Measurements from ENCODE around the gene IGFBP2. TPM values are rescaled to one million over a fixed set of nuclear protein-coding genes. Genes with fewer than 3 reads are reported as not detected.

The IGFBP2 gene
- total and polyA plus RNA-seq, 2 of the 13 experiments (the other 11 are each of a cell fraction or from before 2014, with no cell fraction given), result 2.0 to 5.8 TPM

DNA sequence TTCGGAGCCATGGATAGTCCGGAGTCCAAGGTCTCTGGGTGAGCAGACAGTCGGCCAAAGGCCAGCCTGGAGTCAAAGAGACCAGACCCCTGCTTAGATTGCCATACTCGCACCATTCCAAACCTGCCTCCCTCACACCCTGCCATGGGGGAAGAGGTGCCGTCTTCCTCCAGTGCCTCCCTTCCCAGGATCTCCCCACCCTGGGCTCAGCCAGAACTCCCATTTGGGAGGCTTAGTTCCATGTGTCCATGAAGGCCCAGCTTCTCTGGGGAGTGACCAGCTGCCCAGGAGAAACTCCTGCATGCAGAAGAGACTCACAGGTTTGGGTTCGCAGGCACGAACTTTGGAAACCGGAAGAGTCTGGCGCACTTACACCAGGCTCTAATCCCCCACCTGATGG lies 40.4 kb downstream of the IGFBP2 start (continued):
- TF ChIP-seq, protein P1, sequence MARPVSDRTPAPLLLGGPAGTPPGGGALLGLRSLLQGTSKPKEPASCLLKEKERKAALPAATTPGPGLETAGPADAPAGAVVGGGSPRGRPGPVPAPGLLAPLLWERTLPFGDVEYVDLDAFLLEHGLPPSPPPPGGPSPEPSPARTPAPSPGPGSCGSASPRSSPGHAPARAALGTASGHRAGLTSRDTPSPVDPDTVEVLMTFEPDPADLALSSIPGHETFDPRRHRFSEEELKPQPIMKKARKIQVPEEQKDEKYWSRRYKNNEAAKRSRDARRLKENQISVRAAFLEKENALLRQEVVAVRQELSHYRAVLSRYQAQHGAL (CRISPR knock-in tag; IDR thresholded peaks at IDR 0.05; ENCODE audit: not compliant biosample characterization), result no peak
- TF ChIP-seq, protein P2, sequence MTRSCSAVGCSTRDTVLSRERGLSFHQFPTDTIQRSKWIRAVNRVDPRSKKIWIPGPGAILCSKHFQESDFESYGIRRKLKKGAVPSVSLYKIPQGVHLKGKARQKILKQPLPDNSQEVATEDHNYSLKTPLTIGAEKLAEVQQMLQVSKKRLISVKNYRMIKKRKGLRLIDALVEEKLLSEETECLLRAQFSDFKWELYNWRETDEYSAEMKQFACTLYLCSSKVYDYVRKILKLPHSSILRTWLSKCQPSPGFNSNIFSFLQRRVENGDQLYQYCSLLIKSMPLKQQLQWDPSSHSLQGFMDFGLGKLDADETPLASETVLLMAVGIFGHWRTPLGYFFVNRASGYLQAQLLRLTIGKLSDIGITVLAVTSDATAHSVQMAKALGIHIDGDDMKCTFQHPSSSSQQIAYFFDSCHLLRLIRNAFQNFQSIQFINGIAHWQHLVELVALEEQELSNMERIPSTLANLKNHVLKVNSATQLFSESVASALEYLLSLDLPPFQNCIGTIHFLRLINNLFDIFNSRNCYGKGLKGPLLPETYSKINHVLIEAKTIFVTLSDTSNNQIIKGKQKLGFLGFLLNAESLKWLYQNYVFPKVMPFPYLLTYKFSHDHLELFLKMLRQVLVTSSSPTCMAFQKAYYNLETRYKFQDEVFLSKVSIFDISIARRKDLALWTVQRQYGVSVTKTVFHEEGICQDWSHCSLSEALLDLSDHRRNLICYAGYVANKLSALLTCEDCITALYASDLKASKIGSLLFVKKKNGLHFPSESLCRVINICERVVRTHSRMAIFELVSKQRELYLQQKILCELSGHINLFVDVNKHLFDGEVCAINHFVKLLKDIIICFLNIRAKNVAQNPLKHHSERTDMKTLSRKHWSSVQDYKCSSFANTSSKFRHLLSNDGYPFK (CRISPR knock-in tag; IDR thresholded peaks at IDR 0.05; ENCODE audit: borderline replicate concordance), result no peak
- TF ChIP-seq ZNF678 (CRISPR knock-in tag; IDR thresholded peaks at IDR 0.05), result no peak
- no peak for TF ChIP-seq JUN (CRISPR knock-in tag; IDR thresholded peaks at IDR 0.05)
- TF ChIP-seq U2AF1 (optimal IDR thresholded peaks at IDR 0.05; ENCODE audit: low read depth, low read length), result no peak
- no peak for TF ChIP-seq XRCC5 (optimal IDR thresholded peaks at IDR 0.05; ENCODE audit: low read length)
- no peak for TF ChIP-seq PHF21A (CRISPR knock-in tag; IDR thresholded peaks at IDR 0.05)

DNA sequence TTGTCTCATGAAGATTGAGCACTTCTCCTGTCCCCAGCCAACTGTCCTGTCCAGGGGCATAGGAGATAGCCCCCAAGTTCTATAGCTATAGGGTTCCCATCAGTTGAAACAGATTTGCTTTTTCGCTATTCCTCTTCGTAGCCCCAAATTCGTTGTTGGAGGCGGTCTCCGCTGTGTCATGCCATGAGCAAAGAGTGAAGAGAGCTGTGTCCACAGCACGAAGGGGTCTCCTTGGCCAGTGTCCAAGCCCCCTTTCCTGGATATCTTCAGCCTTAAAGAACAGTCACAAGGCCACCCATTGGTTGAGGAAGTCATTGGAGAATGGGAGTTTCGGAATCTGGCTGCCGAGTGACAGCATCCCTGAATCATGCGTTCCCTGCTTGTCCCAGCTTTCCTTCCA lies 41.2 kb downstream of the IGFBP2 start:
- Histone ChIP-seq H3K4me3 (replicated peaks in 1 of 3; ENCODE audit: insufficient read depth in 1 of 3, low read depth in 2 of 3, low read length in 3 of 3) (no peak overlapping the region), H3K36me3 (replicated peaks in 1 of 2; ENCODE audit: control insufficient read depth in 1 of 2, insufficient read depth in 2 of 2, low read length in 2 of 2) (no peaks in the 10 kb centered on the region), H3K9me3 (ENCODE audit: low read length) (no peaks in the 10 kb centered on the region), H3K27me3 (ENCODE audit: control insufficient read depth in 1 of 2, insufficient read depth in 2 of 2, low read length in 2 of 2) (peaks cover 14 to 95% of the 10 kb centered on the region in 2 experiments), H3K27ac (ENCODE audit: extremely low read length, insufficient read depth, low read length) (no peak overlapping the region), H3K4me1 (ENCODE audit: insufficient read depth, low read length) (peaks cover 6% of the 10 kb centered on the region), H3K4me2 (ENCODE audit: low read depth, low read length) (no peak overlapping the region), H3K79me2 (ENCODE audit: insufficient read depth, low read length) (no peaks in the 10 kb centered on the region), H4K20me1 (ENCODE audit: insufficient read depth, low read length) (no peaks in the 10 kb centered on the region), H2AFZ (ENCODE audit: low read length) (no peak overlapping the region), H3K9ac (ENCODE audit: insufficient read depth, low read depth, low read length) (no peak overlapping the region)
- DNase-seq (ENCODE audit: low spot score) (no peak), ATAC-seq (no peak), FAIRE-seq (no peak)
- POLR2A ChIA-PET, result no interaction called here
- in situ Hi-C loops (cut with HindIII; ENCODE audit: extremely low pct_ligation_motif_present, low pct_unique_long_range_greater_than_20kb) (no loop called here), intact Hi-C loops (cut with micrococcal nuclease; ENCODE audit: unreplicated experiment) (no loop called here)
- BruUV-seq (replicated peaks), result no TSS peak
- CTCF ChIA-PET (ENCODE audit: low intra/inter-chr PET ratio, low total read pairs), result no interaction called here
- 68% methylated on average over 9 of the region's 9 CpGs for WGBS (ENCODE audit: low lambda C conversion rate)
- TF ChIP-seq MED13 (CRISPR knock-in tag; IDR thresholded peaks at IDR 0.05) (no peak), FOXK2 (IDR thresholded peaks at IDR 0.05) (no peak), DR1 (CRISPR knock-in tag; IDR thresholded peaks at IDR 0.05) (no peak)
